Chondrocyte (in vitro differentiated cells): ENCODE results near the gene LMNTD2. TPM values are rescaled to one million over a fixed set of nuclear protein-coding genes. Genes with fewer than 3 reads are reported as not detected.

Experiments
- DNase-seq: peaks from one replicate; pipeline ENCODE4 v3.0.0; 2021; ENCODE audit warnings: mixed read lengths, low spot score
- H3K27ac Mint-ChIP-seq: one replicate; pipeline ENCODE4 v1.8.0; 2021; ENCODE audit warnings: mild to moderate bottlenecking, moderate library complexity, mixed read lengths; ENCODE audit not compliant: unreplicated experiment
- H3K27me3 Mint-ChIP-seq: 2 replicates; pipeline ENCODE4 v1.8.0; 2021; ENCODE audit warnings: low read depth, mixed read lengths
- H3K36me3 Mint-ChIP-seq: 2 replicates; pipeline ENCODE4 v1.8.0; 2021; ENCODE audit warnings: low read depth, mixed read lengths
- H3K4me1 Mint-ChIP-seq: 2 replicates; pipeline ENCODE4 v1.8.0; 2021; ENCODE audit warnings: low read depth, mild to moderate bottlenecking, mixed read lengths
- H3K4me3 Mint-ChIP-seq: one replicate; pipeline ENCODE4 v1.8.0; 2021; ENCODE audit warnings: mild to moderate bottlenecking, moderate library complexity, mixed read lengths; ENCODE audit not compliant: unreplicated experiment
- H3K9me3 Mint-ChIP-seq: 2 replicates; pipeline ENCODE4 v1.8.0; 2021; ENCODE audit warnings: low read depth, mixed read lengths
- CTCF ChIP-seq: fragments of 200-600 bp; sonication (generic); IDR thresholded peaks from 2 replicates; pipeline ENCODE4 v1.5.0; 2021; ENCODE audit warnings: antibody characterized with exemption, mild to moderate bottlenecking, moderate library complexity
- total RNA-seq: library from RNA; stranded (reverse); gene quantifications from 3 replicates; pipeline ENCODE4 v1.2.1, GENCODE V29; 2021

LMNTD2 gene
- total RNA-seq, 1 donor from 2014 or later: 5.5 TPM

DNA sequence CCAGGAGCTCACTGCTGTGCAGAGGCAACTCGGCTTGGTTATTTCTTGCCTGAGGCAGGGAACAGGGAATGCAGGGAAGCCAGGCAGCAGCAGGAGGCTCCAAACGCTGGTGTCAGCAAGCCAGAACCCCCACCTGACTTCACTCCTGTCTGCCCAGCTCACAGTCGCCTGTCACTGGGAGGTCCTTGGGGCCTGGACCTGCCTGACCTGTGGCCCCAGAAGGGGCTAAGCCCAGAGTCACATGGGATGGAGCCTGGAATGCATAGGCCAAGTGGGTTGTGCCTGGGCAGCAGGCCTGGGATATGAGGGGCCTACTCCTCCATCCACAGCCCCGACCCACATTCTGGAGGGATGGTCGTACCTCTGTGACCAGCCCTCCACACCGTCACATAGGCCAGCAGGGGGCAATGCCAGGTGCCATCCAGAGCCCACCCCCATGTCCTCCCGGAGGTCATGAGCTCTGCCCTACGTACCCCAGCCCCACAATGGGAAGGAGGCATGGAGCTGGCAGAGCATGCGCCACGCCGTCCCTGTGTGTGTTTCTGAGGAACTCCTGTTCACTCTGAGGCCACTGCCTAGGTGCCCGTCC lies 5.5 kb upstream of the LMNTD2 start:
- Mint-ChIP-seq H3K27ac (peak overlapping the region; percentile 22), H3K4me3 (no peak overlapping the region), H3K4me1 (peaks cover 23% of the 10 kb centered on the region), H3K9me3 (no peaks in the 10 kb centered on the region), H3K36me3 (no peaks in the 10 kb centered on the region), H3K27me3 (no peaks in the 10 kb centered on the region)
- DNase-seq: peak; percentile 88
- no peak for TF ChIP-seq CTCF

DNA sequence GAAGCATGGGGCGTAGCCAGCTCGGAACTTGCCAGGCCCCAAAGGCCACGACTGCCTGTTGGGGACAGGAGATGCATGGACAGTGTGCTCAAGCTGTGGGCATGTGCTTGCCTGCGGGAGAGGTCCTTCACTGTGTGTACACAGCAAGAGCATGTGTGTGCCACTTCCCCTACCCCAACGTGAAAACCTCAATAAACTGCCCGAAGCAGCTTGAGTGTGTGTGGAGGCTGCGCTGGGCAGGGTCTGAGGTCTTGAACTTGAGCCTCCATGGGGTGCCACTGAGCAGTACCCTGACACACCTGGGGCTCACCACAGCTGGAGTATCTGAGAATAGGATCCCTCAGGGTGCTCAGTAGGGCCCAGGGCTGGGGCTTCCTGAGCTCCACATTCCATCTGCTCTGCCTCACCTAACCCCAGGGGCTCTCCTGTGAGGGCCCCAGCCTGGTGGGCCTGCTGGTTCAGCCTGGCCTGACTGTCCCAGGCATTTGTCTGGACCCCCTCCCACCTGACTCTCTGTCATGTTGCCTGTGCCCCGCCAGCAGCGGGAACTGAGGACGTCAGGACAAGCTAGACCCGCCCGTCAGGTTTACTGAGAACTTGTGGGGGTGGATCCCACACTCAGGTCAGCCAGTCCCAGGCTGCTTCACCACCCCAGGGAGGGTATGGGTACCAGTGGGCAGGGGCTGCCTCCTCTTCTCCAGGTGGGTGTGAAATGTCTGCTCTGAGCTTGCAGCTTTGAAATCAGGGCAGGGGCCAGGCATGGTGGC lies 3.5 kb upstream of the LMNTD2 start:
- no peak for TF ChIP-seq CTCF
- H3K4me3 Mint-ChIP-seq: no peak overlapping the region
- DNase-seq: no peak
- no peaks in the 10 kb centered on the region for H3K36me3 Mint-ChIP-seq
- peaks cover 27% of the 10 kb centered on the region for H3K4me1 Mint-ChIP-seq
- peak overlapping the region; percentile 49 for H3K27ac Mint-ChIP-seq
- no peaks in the 10 kb centered on the region for H3K9me3 Mint-ChIP-seq
- H3K27me3 Mint-ChIP-seq: no peaks in the 10 kb centered on the region

GRCh38 chr11:563066-563811 lies 2.7 kb upstream of the LMNTD2 start:
- Mint-ChIP-seq H3K4me3 (no peak overlapping the region), H3K27me3 (no peaks in the 10 kb centered on the region), H3K4me1 (peaks cover 27% of the 10 kb centered on the region), H3K27ac (no peak overlapping the region), H3K9me3 (no peaks in the 10 kb centered on the region), H3K36me3 (no peaks in the 10 kb centered on the region)
- no peak for TF ChIP-seq CTCF
- DNase-seq: no peak

DNA sequence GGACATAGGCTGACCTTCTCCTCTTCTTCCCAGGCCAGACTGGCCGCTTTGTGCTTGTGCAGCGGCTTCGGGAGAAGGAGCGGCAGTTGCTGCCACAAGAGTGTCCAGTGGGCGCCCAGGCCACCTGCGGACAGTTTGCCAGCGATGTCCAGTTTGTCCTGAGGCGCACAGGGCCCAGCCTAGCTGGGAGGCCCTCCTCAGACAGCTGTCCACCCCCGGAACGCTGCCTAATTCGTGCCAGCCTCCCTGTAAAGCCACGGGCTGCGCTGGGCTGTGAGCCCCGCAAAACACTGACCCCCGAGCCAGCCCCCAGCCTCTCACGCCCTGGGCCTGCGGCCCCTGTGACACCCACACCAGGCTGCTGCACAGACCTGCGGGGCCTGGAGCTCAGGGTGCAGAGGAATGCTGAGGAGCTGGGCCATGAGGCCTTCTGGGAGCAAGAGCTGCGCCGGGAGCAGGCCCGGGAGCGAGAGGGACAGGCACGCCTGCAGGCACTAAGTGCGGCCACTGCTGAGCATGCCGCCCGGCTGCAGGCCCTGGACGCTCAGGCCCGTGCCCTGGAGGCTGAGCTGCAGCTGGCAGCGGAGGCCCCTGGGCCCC lies 1.6 kb upstream of the LMNTD2 start:
- H3K27me3 Mint-ChIP-seq: peaks cover 3% of the 10 kb centered on the region
- H3K4me1 Mint-ChIP-seq: peaks cover 21% of the 10 kb centered on the region
- peak overlapping the region; percentile 85 for H3K4me3 Mint-ChIP-seq
- no peak for TF ChIP-seq CTCF
- H3K36me3 Mint-ChIP-seq: no peaks in the 10 kb centered on the region
- H3K9me3 Mint-ChIP-seq: no peaks in the 10 kb centered on the region
- DNase-seq: no peak
- no peak overlapping the region for H3K27ac Mint-ChIP-seq
